ENCODE data around the gene WNT3A.
A peak's percentile ranks its signal among the peaks of the same experiment; 100 is the strongest.

Gene WNT3A

GRCh38 chr1:228070851-228071250 lies 64.1 kb downstream of the WNT3A start:
- DNase-seq (ENCODE audit: insufficient read length, low spot score) (no peak), FAIRE-seq (no peak)
- TF ChIP-seq PAX5 (IDR thresholded peaks at IDR 0.05; ENCODE audit: insufficient read depth, low read length, severe bottlenecking) (no peak), SPI1 (IDR thresholded peaks at IDR 0.05; ENCODE audit: low read depth, low read length) (no peak), POLR2A (IDR thresholded peaks at IDR 0.05; ENCODE audit: low read depth, low read length) (no peak)

GRCh38 chr1:228071839-228072657 lies 65.2 kb downstream of the WNT3A start:
- DNase-seq (ENCODE audit: insufficient read length, low spot score): no peak
- FAIRE-seq: peak; percentile 52
- TF ChIP-seq POLR2A (IDR thresholded peaks at IDR 0.05; ENCODE audit: low read depth, low read length): no peak
- no peak for TF ChIP-seq SPI1 (IDR thresholded peaks at IDR 0.05; ENCODE audit: low read depth, low read length)
- no peak for TF ChIP-seq PAX5 (IDR thresholded peaks at IDR 0.05; ENCODE audit: insufficient read depth, low read length, severe bottlenecking)
- no peak for TF ChIP-seq POU2F2 (IDR thresholded peaks at IDR 0.05; ENCODE audit: low read depth, low read length)
- no peak for TF ChIP-seq TAF1 (IDR thresholded peaks at IDR 0.05; ENCODE audit: low read depth, low read length)
- TF ChIP-seq POLR2AphosphoS5 (IDR thresholded peaks at IDR 0.05; ENCODE audit: low read depth, low read length): no peak

GRCh38 chr1:228072658-228073043 lies 65.9 kb downstream of the WNT3A start:
- no peak for TF ChIP-seq SPI1 (IDR thresholded peaks at IDR 0.05; ENCODE audit: low read depth, low read length)
- no peak for TF ChIP-seq POLR2A (IDR thresholded peaks at IDR 0.05; ENCODE audit: low read depth, low read length)
- FAIRE-seq (no peak), DNase-seq (ENCODE audit: insufficient read length, low spot score) (no peak)

- FAIRE-seq (no peak), DNase-seq (ENCODE audit: insufficient read length, low spot score) (no peak)
- no peak for TF ChIP-seq POU2F2 (IDR thresholded peaks at IDR 0.05; ENCODE audit: low read depth, low read length)
- no peak for TF ChIP-seq POLR2AphosphoS5 (IDR thresholded peaks at IDR 0.05; ENCODE audit: low read depth, low read length)
- TF ChIP-seq SPI1 (IDR thresholded peaks at IDR 0.05; ENCODE audit: low read depth, low read length): no peak
- no peak for TF ChIP-seq POLR2A (IDR thresholded peaks at IDR 0.05; ENCODE audit: low read depth, low read length)
- no peak for TF ChIP-seq PAX5 (IDR thresholded peaks at IDR 0.05; ENCODE audit: insufficient read depth, low read length, severe bottlenecking)
- no peak for TF ChIP-seq TAF1 (IDR thresholded peaks at IDR 0.05; ENCODE audit: low read depth, low read length)
Measured at GRCh38 chr1:228073061-228073856, 66.5 kb downstream of the WNT3A start.

GRCh38 chr1:228073857-228074545 lies 67.2 kb downstream of the WNT3A start:
- TF ChIP-seq PAX5 (IDR thresholded peaks at IDR 0.05; ENCODE audit: insufficient read depth, low read length, severe bottlenecking): no peak
- TF ChIP-seq TAF1 (IDR thresholded peaks at IDR 0.05; ENCODE audit: low read depth, low read length): no peak
- TF ChIP-seq SPI1 (IDR thresholded peaks at IDR 0.05; ENCODE audit: low read depth, low read length): no peak
- TF ChIP-seq POU2F2 (IDR thresholded peaks at IDR 0.05; ENCODE audit: low read depth, low read length): no peak
- TF ChIP-seq POLR2A (IDR thresholded peaks at IDR 0.05; ENCODE audit: low read depth, low read length): no peak
- TF ChIP-seq POLR2AphosphoS5 (IDR thresholded peaks at IDR 0.05; ENCODE audit: low read depth, low read length): no peak
- no peak for DNase-seq (ENCODE audit: insufficient read length, low spot score)
- FAIRE-seq: no peak

GRCh38 chr1:228074954-228075730 lies 68.3 kb downstream of the WNT3A start:
- FAIRE-seq: no peak
- no peak for DNase-seq (ENCODE audit: insufficient read length, low spot score)
- TF ChIP-seq POU2F2 (IDR thresholded peaks at IDR 0.05; ENCODE audit: low read depth, low read length) (no peak), POLR2AphosphoS5 (IDR thresholded peaks at IDR 0.05; ENCODE audit: low read depth, low read length) (no peak), POLR2A (IDR thresholded peaks at IDR 0.05; ENCODE audit: low read depth, low read length) (no peak), PAX5 (IDR thresholded peaks at IDR 0.05; ENCODE audit: insufficient read depth, low read length, severe bottlenecking) (no peak), SPI1 (IDR thresholded peaks at IDR 0.05; ENCODE audit: low read depth, low read length) (no peak), TAF1 (IDR thresholded peaks at IDR 0.05; ENCODE audit: low read depth, low read length) (no peak)

GRCh38 chr1:228075801-228076271 lies 69.0 kb downstream of the WNT3A start:
- DNase-seq (ENCODE audit: insufficient read length, low spot score) (no peak), FAIRE-seq (no peak)
- no peak for TF ChIP-seq POLR2A (IDR thresholded peaks at IDR 0.05; ENCODE audit: low read depth, low read length)
- TF ChIP-seq POLR2AphosphoS5 (IDR thresholded peaks at IDR 0.05; ENCODE audit: low read depth, low read length): no peak
- TF ChIP-seq PAX5 (IDR thresholded peaks at IDR 0.05; ENCODE audit: insufficient read depth, low read length, severe bottlenecking): no peak
- TF ChIP-seq SPI1 (IDR thresholded peaks at IDR 0.05; ENCODE audit: low read depth, low read length): no peak
- no peak for TF ChIP-seq TAF1 (IDR thresholded peaks at IDR 0.05; ENCODE audit: low read depth, low read length)
- no peak for TF ChIP-seq POU2F2 (IDR thresholded peaks at IDR 0.05; ENCODE audit: low read depth, low read length)

- FAIRE-seq: no peak
- TF ChIP-seq POU2F2 (IDR thresholded peaks at IDR 0.05; ENCODE audit: low read depth, low read length) (no peak), PAX5 (IDR thresholded peaks at IDR 0.05; ENCODE audit: insufficient read depth, low read length, severe bottlenecking) (no peak), POLR2AphosphoS5 (IDR thresholded peaks at IDR 0.05; ENCODE audit: low read depth, low read length) (no peak), SPI1 (IDR thresholded peaks at IDR 0.05; ENCODE audit: low read depth, low read length) (no peak), POLR2A (IDR thresholded peaks at IDR 0.05; ENCODE audit: low read depth, low read length) (no peak), TAF1 (IDR thresholded peaks at IDR 0.05; ENCODE audit: low read depth, low read length) (no peak)
- no peak for DNase-seq (ENCODE audit: insufficient read length, low spot score)
Measured at GRCh38 chr1:228076796-228077430, 70.1 kb downstream of the WNT3A start.

Data from GM12891 (cell line).